GM12801 (cell line): Measurements from ENCODE around the gene TTI1.

ENCODE experiments used
- TF ChIP-seq, protein P1 (sequence below): IDR thresholded peaks from one replicate; pipeline ENCODE4 v1.5.1; 2011; ENCODE audit warnings: control low read depth; ENCODE audit not compliant: insufficient read length; ENCODE audit errors: extremely low read depth

Gene TTI1

GRCh38 chr20:38001173-38001875 lies 31.9 kb downstream of the TTI1 start:
- TF ChIP-seq, protein P1, sequence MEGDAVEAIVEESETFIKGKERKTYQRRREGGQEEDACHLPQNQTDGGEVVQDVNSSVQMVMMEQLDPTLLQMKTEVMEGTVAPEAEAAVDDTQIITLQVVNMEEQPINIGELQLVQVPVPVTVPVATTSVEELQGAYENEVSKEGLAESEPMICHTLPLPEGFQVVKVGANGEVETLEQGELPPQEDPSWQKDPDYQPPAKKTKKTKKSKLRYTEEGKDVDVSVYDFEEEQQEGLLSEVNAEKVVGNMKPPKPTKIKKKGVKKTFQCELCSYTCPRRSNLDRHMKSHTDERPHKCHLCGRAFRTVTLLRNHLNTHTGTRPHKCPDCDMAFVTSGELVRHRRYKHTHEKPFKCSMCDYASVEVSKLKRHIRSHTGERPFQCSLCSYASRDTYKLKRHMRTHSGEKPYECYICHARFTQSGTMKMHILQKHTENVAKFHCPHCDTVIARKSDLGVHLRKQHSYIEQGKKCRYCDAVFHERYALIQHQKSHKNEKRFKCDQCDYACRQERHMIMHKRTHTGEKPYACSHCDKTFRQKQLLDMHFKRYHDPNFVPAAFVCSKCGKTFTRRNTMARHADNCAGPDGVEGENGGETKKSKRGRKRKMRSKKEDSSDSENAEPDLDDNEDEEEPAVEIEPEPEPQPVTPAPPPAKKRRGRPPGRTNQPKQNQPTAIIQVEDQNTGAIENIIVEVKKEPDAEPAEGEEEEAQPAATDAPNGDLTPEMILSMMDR: no peak

DNA sequence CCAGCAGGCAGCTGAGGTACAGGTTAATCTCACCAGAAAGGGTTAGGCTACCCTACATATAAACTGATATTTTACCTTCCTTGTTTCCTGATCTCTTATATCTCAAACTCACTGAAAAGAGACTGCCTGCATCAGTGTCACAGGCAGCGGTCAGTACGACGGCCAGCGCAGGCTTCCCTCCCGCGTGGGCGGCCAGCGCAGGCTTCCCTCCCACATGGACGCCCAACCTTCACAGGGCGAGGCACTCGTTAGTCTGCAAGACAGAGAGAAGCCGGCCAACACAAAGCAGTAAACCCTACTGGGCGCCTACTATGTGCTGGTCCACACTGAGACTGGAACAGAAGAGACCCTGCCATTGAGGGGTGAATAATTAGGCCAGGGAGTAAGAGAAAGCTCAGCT lies 33.0 kb downstream of the TTI1 start:
- TF ChIP-seq, protein P1: no peak

DNA sequence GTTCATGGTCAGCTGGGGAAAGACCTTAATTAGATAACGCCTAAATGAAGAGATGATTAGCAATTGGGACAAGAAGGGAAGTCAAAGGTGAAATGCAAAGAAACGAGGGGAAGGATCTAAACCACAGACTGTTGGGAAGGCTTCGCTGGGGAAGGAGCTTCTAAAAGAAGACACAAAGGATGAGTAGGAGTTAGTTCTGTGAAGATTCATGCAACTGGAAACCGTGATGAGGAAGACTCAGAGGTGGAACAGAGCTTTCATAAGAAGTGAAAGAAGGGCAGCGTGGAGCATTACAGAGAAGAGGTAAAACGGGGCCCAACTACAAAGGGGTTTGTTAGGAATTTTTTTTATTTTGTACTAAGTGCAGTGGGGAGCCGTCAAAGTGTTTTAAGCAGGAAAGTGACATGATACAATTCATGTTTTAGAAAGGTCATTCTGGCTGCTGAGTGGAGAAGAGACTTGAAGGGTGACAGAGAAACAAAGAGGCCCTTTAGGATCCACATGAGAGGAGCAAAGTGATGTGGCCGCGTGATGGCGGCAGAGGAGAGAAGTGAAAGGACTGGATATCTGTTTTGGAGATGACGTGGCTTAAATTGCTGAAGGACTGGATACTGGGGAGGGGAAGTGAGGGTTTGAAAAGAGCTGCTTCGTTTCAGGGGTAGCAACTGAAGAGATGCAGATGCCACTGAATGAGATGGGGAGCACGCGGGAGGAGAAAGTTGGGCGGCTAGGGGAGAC lies 33.6 kb downstream of the TTI1 start:
- TF ChIP-seq, protein P1: no peak

DNA sequence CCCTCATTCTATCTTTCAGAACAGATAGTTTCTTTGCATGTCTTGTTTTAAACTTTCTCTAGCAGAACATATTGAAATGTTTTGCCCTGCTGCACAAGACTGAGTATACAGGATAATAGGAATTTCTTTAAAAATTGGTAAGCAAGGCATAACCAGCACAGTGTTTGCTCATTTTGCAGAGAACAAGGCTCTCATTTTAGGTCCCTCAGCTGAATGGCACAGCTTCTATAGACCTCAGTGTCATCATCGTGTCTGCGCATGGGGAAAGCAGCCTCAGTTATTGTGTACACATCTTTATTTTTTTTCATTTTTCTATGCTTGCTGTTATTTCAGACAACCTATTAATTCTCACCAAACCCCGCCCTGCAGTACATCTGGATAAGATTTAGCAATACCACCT lies 35.7 kb downstream of the TTI1 start:
- TF ChIP-seq, protein P1: no peak

- TF ChIP-seq, protein P1: no peak
Observed at GRCh38 chr20:37995856-37996605, 37.2 kb downstream of the TTI1 start.

DNA sequence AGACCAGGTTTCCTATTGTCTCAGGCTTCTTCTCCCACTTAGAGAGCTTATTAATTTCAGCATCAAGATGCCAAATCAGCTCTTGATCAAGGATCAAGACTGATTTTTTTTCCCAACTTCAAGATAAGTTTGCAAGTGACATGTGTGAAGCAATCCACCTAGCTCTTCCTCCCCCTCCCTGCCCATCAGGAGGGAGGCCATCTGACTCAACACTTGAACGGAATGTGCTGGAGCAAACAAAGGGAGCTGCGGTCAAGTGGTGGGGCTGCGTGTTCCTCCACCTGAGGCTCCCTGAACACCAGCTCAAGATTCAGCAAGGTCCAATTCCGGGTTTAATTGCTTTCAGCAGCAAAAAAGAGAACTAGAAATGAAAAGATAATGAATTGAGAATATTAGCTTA lies 38.7 kb downstream of the TTI1 start:
- TF ChIP-seq, protein P1: no peak

GRCh38 chr20:37992802-37993409 lies 40.4 kb downstream of the TTI1 start:
- TF ChIP-seq, protein P1: no peak
